IMR-90 (cell line): ENCODE data around the gene OR2F2. TPM values are rescaled to one million over a fixed set of nuclear protein-coding genes. Genes with fewer than 3 reads are reported as not detected.

Experiments used
- ATAC-seq: fragments of 200-7000 bp; cut with Tn5 transposase; 2 replicates; pipeline ENCODE4 v1.9.1; 2020; ENCODE audit warnings: low read depth, mild to moderate bottlenecking, moderate library complexity
- BruUV-seq: library from RNA; stranded (reverse); fragments of 400-500 nt; replicated peaks from 2 replicates; lab custom pipeline; 2021; lab: Mats Ljungman, UMichigan
- CTCF ChIA-PET: fragments of 300-600 bp; formaldehyde crosslinking; extraction: SDS; loops from one replicate; lab custom pipeline; 2021; ENCODE audit warnings: antibody characterized with exemption; lab: Yijun Ruan, JAX
- POLR2A ChIA-PET: fragments of 300-600 bp; sonication (Branson Sonifier 250); formaldehyde crosslinking; loops from one replicate; lab custom pipeline; 2022; ENCODE audit warnings: antibody characterized with exemption; ENCODE audit not compliant: unreplicated experiment; lab: Charles Lee
- DNase-seq: peaks from one replicate; pipeline ENCODE4 v3.0.0; 2013
- H2AFZ ChIP-seq: replicated peaks from 2 replicates; pipeline ENCODE3; 2013; ENCODE audit warnings: low read length, mild to moderate bottlenecking; ENCODE audit not compliant: poor library complexity
- H2AK5ac ChIP-seq: 2 replicates; pipeline ENCODE4 v1.6.1; 2013; ENCODE audit warnings: low read depth, low read length, inconsistent platforms
- H2AK9ac ChIP-seq: replicated peaks from 2 replicates; pipeline ENCODE3; 2013; ENCODE audit warnings: mild to moderate bottlenecking, low read depth, low read length, moderate library complexity; ENCODE audit not compliant: poor library complexity
- H2BK120ac ChIP-seq: 2 replicates; pipeline ENCODE4 v1.6.1; 2013; ENCODE audit warnings: low read depth, low read length, inconsistent platforms
- H2BK15ac ChIP-seq: 3 replicates; pipeline ENCODE4 v1.6.1; 2013; ENCODE audit warnings: low read depth, low read length, inconsistent platforms
- H2BK20ac ChIP-seq: 2 replicates; pipeline ENCODE4 v1.6.1; 2013; ENCODE audit warnings: low read depth, mild to moderate bottlenecking, inconsistent platforms, low read length, moderate library complexity
- H2BK5ac ChIP-seq: 2 replicates; pipeline ENCODE4 v1.6.1; 2013; ENCODE audit warnings: mild to moderate bottlenecking, low read depth, low read length, inconsistent platforms; ENCODE audit not compliant: poor library complexity, severe bottlenecking
- H3K14ac ChIP-seq: replicated peaks from 2 replicates; pipeline ENCODE4 v1.6.1; 2013; ENCODE audit warnings: low read depth, low read length, inconsistent platforms
- H3K18ac ChIP-seq: 2 replicates; pipeline ENCODE4 v1.6.1; 2013; ENCODE audit warnings: low read depth, low read length, control low read depth
- H3K23ac ChIP-seq: 2 replicates; pipeline ENCODE4 v1.6.1; 2013; ENCODE audit warnings: low read depth, low read length, inconsistent platforms
- H3K27ac ChIP-seq: 2 replicates; pipeline ENCODE4 v1.5.1; 2013; ENCODE audit warnings: mild to moderate bottlenecking, control low read depth, low read length; ENCODE audit not compliant: insufficient read depth
- H3K27me3 ChIP-seq: 2 replicates; pipeline ENCODE4 v1.6.1; 2013; ENCODE audit warnings: low read length; ENCODE audit not compliant: control insufficient read depth, insufficient read depth
- H3K36me3 ChIP-seq: 2 replicates; pipeline ENCODE4 v1.6.1; 2013; ENCODE audit warnings: low read length, mixed read lengths; ENCODE audit not compliant: control insufficient read depth, insufficient read depth
- H3K4ac ChIP-seq: 2 replicates; pipeline ENCODE4 v1.6.1; 2013; ENCODE audit warnings: low read depth, low read length, inconsistent platforms
- H3K4me1 ChIP-seq: 2 replicates; pipeline ENCODE4 v1.6.1; 2013; ENCODE audit warnings: low read length, mixed read lengths; ENCODE audit not compliant: control insufficient read depth, insufficient read depth
- H3K4me2 ChIP-seq: 2 replicates; pipeline ENCODE4 v1.6.1; 2013; ENCODE audit warnings: low read depth, mild to moderate bottlenecking, control low read depth, low read length, moderate library complexity
- H3K4me3 ChIP-seq: 2 replicates; pipeline ENCODE4 v1.5.1; 2013; ENCODE audit warnings: low read depth, mild to moderate bottlenecking, control low read depth, low read length, moderate library complexity; ENCODE audit not compliant: insufficient read depth
- H3K56ac ChIP-seq: 2 replicates; pipeline ENCODE4 v1.6.1; 2013; ENCODE audit warnings: low read length, inconsistent platforms; ENCODE audit not compliant: insufficient read depth; ENCODE audit errors: extremely low read depth
- H3K79me1 ChIP-seq, 2 experiments: 2 replicates each; pipeline ENCODE4 v1.6.1; 2013; ENCODE audit warnings: low read length in 2 of 2, inconsistent platforms in 1 of 2, low read depth in 1 of 2
- H3K9ac ChIP-seq: 2 replicates; pipeline ENCODE4 v1.6.1; 2013; ENCODE audit warnings: low read depth, low read length, control low read depth
- H3K9me1 ChIP-seq: 2 replicates; pipeline ENCODE4 v1.6.1; 2013; ENCODE audit warnings: low read length, inconsistent platforms; ENCODE audit not compliant: insufficient read depth
- H3K9me3 ChIP-seq: 2 replicates; pipeline ENCODE4 v1.6.1; 2013; ENCODE audit warnings: low read length; ENCODE audit not compliant: control insufficient read depth, insufficient read depth
- H4K20me1 ChIP-seq: 2 replicates; pipeline ENCODE4 v1.6.1; 2013; ENCODE audit warnings: low read length, inconsistent platforms; ENCODE audit not compliant: insufficient read depth
- H4K5ac ChIP-seq: 2 replicates; pipeline ENCODE4 v1.6.1; 2013; ENCODE audit warnings: mild to moderate bottlenecking, low read depth, low read length, control low read depth
- H4K8ac ChIP-seq, 2 experiments: 2 replicates each; pipeline ENCODE4 v1.6.1; 2013; ENCODE audit warnings: low read depth in 2 of 2, low read length in 2 of 2, control low read depth in 1 of 2, inconsistent platforms in 1 of 2
- H4K91ac ChIP-seq: 2 replicates; pipeline ENCODE4 v1.6.1; 2013; ENCODE audit warnings: low read depth, low read length, inconsistent platforms; ENCODE audit not compliant: insufficient read depth
- CEBPB ChIP-seq: IDR thresholded peaks from 2 replicates; pipeline ENCODE4 v1.6.1; 2012; ENCODE audit warnings: low read depth, low read length, improper control_type of control experiment
- CHD1 ChIP-seq: IDR thresholded peaks from 2 replicates; pipeline ENCODE4 v1.6.1; 2012; ENCODE audit warnings: low read depth, low read length, improper control_type of control experiment
- CTCF ChIP-seq: conservative IDR thresholded peaks from 2 replicates; pipeline ENCODE4 v1.5.1; 2012; ENCODE audit warnings: mild to moderate bottlenecking, low read depth, low read length, improper control_type of control experiment
- ELK1 ChIP-seq: fragments of 150-350 bp; IDR thresholded peaks from 2 replicates; pipeline ENCODE4 v1.6.1; 2016; ENCODE audit warnings: low read depth, mild to moderate bottlenecking, low read length, moderate library complexity, borderline replicate concordance
- FOS ChIP-seq: fragments of 150-350 bp; IDR thresholded peaks from 2 replicates; pipeline ENCODE4 v1.6.1; 2016; ENCODE audit warnings: low read depth, low read length
- MAFK ChIP-seq: IDR thresholded peaks from 2 replicates; pipeline ENCODE4 v1.6.1; 2012; ENCODE audit warnings: low read depth, low read length, improper control_type of control experiment
- MXI1 ChIP-seq: IDR thresholded peaks from 2 replicates; pipeline ENCODE4 v1.6.1; 2012; ENCODE audit warnings: low read depth, mild to moderate bottlenecking, low read length, moderate library complexity, borderline replicate concordance
- NFE2L2 ChIP-seq: fragments of 150-350 bp; IDR thresholded peaks from 2 replicates; pipeline ENCODE4 v1.6.1; 2016; ENCODE audit warnings: low read depth, mild to moderate bottlenecking, low read length
- RAD21 ChIP-seq: IDR thresholded peaks from 2 replicates; pipeline ENCODE4 v1.6.1; 2012; ENCODE audit warnings: low read length, improper control_type of control experiment
- RCOR1 ChIP-seq: IDR thresholded peaks from 2 replicates; pipeline ENCODE4 v1.6.1; 2012; ENCODE audit warnings: mild to moderate bottlenecking, low read length, improper control_type of control experiment; ENCODE audit not compliant: insufficient replicate concordance
- SMC3 ChIP-seq: fragments of 150-350 bp; IDR thresholded peaks from 2 replicates; pipeline ENCODE4 v1.6.1; 2016; ENCODE audit warnings: low read depth, mild to moderate bottlenecking, antibody characterized with exemption, low read length, moderate library complexity
- USF2 ChIP-seq: fragments of 150-350 bp; IDR thresholded peaks from 2 replicates; pipeline ENCODE4 v1.6.1; 2017; ENCODE audit warnings: mild to moderate bottlenecking, antibody characterized with exemption, low read length, low read depth
- WGBS, 2 experiments: methylation state at CpG; one replicate each; pipeline versions ENCODE4 v1.1.5 to v1.1.7; 2013; ENCODE audit warnings: missing lambda C conversion rate in 2 of 2; ENCODE audit not compliant: insufficient read length in 1 of 2; ENCODE audit errors: extremely low coverage in 2 of 2; 5-methylcytosine and 5-hydroxymethylcytosine counted together
- dilution Hi-C: fragments of 300-500 bp; cut with HindIII; formaldehyde crosslinking; loops from one replicate; pipeline ENCODE4 v1.14.3; 2018; ENCODE audit warnings: low sequenced_read_pairs; ENCODE audit not compliant: unreplicated experiment
- in situ Hi-C: fragments of 300-500 bp; cut with MboI; formaldehyde crosslinking; loops from 3 replicates; pipeline ENCODE4 v1.14.3; 2019; ENCODE audit warnings: low sequenced_read_pairs, inconsistent platforms, mixed read lengths
- intact Hi-C: fragments of 100-400 bp; cut with micrococcal nuclease; formaldehyde crosslinking; loops from 2 replicates; pipeline ENCODE4 v1.10.0; 2022
- polyA plus RNA-seq, 3 experiments: library from polyadenylated mRNA; depleted of rRNA; stranded (reverse); fragments of >200 nt; gene quantifications; 2 replicates each; pipeline ENCODE4 v1.2.3, GENCODE V29; 2012; ENCODE audit warnings: low replicate concordance in 1 of 3
- total RNA-seq: library from RNA; depleted of rRNA; stranded (reverse); fragments of >200 nt; gene quantifications from 2 replicates; pipeline ENCODE4 v1.2.3, GENCODE V29; 2012

The OR2F2 gene
- total and polyA plus RNA-seq, 2 of the 4 experiments (the other 2 are of a cell fraction): not detected

- no TSS peak for BruUV-seq
- H4K91ac ChIP-seq: no peak overlapping the region
These were observed 3.6 kb downstream of the OR2F2 start for GRCh38 chr7:143938379-143939243.

More at GRCh38 chr7:143938379-143939243, 3.6 kb downstream of the OR2F2 start:
- Histone ChIP-seq H3K79me1 (no peaks in the 10 kb centered on the region), H3K9ac (no peak overlapping the region), H2AK9ac (no peak overlapping the region), H2BK15ac (no peak overlapping the region), H4K5ac (no peak overlapping the region), H4K20me1 (no peaks in the 10 kb centered on the region), H3K14ac (no peak overlapping the region), H3K4ac (no peak overlapping the region), H4K8ac (no peak overlapping the region), H3K18ac (no peak overlapping the region), H3K23ac (no peak overlapping the region), H2AK5ac (no peak overlapping the region), H2BK5ac (no peak overlapping the region), H3K9me1 (peaks cover 10% of the 10 kb centered on the region), H2BK120ac (no peak overlapping the region), H3K56ac (no peak overlapping the region), H2AFZ (no peak overlapping the region), H3K4me1 (peaks cover 18% of the 10 kb centered on the region), H3K27me3 (no peaks in the 10 kb centered on the region), H3K4me3 (no peak overlapping the region), H3K27ac (no peak overlapping the region), H3K4me2 (no peak overlapping the region), H2BK20ac (no peak overlapping the region), H3K9me3 (no peaks in the 10 kb centered on the region), H3K36me3 (no peaks in the 10 kb centered on the region)
- no peak for DNase-seq
- 60% methylated on average over 2 of the region's 5 CpGs; no CpG with 5 or more reads in 1 of the 2 experiments for WGBS, 2 experiments
- CTCF ChIA-PET: no interaction called here
- no peak for ATAC-seq
- TF ChIP-seq CHD1 (no peak), ELK1 (no peak), RCOR1 (no peak), CTCF (no peak), USF2 (no peak), MAFK (no peak), CEBPB (no peak), NFE2L2 (no peak), MXI1 (no peak), FOS (no peak), SMC3 (no peak), RAD21 (no peak)
- intact Hi-C loops: loop anchor here (5.0 kb wide), 2 partner anchors 36 to 39 kb away; partner anchors contain the start of gene TCAF1
- in situ Hi-C loops: no loop called here
- dilution Hi-C loops: no loop called here
- POLR2A ChIA-PET: no interaction called here
